HG02759 (cell line): ENCODE results near the gene SDE2.
"Not testable (repeated sequence)": the region's sequence is repeated elsewhere in the genome, so short reads cannot be mapped to it uniquely, and the experiment has no call there.

ENCODE experiments used
- ATAC-seq: cut with Tn5 transposase; IDR thresholded peaks from one replicate; pipeline ENCODE4 v1.9.1; 2021; ENCODE audit warnings: mild to moderate bottlenecking, moderate library complexity; ENCODE audit not compliant: unreplicated experiment

SDE2 gene

GRCh38 chr1:225945564-225945963 is 53.6 kb downstream of the SDE2 start:
- ATAC-seq = no peak

GRCh38 chr1:225944951-225945350 is 54.2 kb downstream of the SDE2 start:
- ATAC-seq = peak; percentile 67

- no peak for ATAC-seq
Measured at GRCh38 chr1:225944387-225944786, 54.8 kb downstream of the SDE2 start.

GRCh38 chr1:225943582-225943981 is 55.6 kb downstream of the SDE2 start:
- ATAC-seq = no peak

DNA sequence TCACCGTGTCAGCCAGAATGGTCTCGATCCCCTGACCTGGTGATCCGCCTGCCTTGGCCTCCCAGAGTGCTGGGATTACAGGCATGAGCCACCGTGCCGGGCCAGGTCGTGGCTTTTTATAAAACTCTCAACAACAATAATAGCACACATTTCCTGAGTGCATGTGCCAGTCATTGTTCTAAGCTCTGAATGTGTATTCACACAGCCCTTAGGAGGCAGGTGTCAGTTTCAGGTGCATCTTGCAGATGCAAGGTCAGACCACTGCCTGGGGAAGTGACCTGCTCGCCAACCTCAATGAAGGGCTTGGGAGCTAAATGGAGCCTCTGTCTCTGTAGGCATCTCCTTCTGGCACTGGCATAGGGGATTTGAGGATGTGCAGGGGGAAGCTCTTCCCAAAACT is 56.6 kb downstream of the SDE2 start:
- peak; percentile 70 for ATAC-seq

DNA sequence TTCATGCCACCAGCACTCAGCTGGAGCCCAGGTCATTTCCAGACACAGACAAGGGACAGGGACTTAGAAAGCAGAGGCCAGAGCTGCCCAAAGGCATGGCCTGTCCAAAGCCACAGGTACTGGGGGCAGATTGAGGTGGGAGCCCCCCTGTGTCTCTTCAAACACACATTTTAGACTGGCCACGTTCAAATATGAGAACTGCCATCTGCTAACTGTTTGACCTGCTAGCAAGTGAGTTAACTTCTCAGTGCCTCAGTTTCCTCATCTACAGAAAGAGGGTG is 57.3 kb downstream of the SDE2 start:
- no peak for ATAC-seq

GRCh38 chr1:225941187-225941941 is 57.8 kb downstream of the SDE2 start, which contains the start of gene LEFTY2:
Gene LEFTY2, minus strand, starts transcription at chr1:225941220. Its CDS starts 80 bp downstream, at chr1:225941140.
- no peak for ATAC-seq

DNA sequence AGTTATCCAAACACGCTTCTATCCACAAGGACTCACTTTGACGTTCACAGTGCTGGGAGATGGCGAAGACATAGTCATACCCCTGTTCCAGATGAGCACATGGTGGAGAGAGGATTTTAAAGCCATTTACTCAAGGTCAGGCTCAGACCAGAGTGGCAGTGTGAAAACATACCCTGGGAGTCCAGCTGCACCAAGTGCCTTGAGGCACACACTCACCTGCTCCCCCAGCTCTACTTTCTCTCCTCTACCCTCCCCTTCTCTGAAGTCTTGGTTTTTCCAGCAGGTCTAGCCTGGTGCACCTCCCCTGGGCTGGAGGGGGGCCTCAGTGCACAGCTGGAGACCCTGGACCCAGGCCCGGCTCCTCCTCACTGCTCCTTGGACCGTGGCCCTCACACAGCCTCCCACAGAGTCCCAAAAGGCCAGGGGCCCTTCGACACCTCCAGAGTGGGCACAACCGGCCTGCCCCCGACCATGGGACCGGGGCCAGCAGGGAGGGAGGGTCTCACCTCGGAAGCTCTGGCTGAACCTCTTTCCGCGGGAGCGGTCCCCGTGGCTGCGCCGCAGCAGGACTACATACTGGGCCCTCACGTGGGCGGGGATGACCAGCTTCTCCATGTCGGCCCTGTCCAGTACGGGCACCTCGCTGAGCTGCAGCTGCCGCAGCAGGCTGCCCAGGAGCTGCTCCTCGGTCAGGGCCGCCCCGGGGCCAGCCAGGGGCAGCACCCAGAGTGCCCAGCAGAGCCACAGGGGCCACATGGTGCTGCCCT is 58.6 kb downstream of the SDE2 start:
- ATAC-seq = no peak

DNA sequence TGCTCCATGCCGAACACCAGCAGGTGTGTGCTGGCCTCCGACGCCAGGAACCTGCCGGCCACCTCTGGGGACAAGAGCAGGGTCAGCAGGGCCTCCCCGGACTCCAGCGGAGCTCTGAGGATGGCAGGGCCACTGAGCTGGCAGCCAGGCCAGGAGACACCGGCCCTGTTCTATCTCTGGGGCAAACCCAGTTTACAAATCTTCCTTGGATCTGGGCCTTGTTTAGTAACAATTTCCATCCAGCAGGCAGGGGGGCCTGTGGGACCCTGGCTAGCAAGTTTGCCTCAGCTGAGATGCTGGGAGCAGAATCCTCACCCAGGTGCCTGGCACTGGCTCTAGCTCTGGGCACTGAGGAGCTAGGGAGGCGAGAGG is 59.2 kb downstream of the SDE2 start:
- not testable (repeated sequence) for ATAC-seq

DNA sequence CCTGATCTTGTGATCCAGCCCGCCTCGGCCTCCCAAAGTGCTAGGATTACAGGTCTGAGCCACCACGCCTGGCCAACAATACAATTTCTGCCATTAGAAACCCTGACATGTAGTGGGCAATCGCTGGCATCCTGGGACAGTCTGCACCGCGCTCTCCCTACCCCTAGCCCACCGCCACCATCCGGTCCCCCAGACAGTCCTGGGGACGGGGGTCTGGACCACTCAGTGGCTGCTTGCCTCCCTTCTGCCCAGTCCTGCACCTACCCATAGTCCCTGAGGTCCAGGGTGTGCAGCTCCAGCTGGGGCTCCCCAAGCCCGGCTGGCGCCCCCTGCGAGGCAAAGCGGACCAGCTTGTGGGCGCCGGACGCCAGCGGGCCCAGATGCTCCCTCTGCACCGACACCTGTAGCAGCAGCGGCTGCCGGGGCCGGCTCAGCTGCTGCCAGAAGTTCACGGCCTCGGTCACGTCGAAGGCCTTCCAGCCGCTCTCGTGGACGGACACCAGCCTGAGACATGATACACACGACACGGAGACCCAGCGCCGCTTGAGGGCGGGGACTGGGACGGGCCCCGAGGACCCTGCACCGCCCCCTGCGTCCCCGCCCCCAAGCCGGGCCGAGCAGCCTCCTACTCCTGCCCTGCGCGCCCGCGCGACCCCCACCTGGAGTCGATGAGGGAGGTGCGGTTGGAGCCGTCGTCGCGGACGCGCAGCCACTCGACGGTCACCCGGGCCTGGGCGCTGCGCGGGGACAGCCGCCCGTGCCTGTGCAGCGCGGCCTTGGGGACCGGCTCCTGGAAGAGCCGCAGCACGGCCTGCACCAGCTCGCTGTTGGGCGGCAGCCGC is 59.8 kb downstream of the SDE2 start:
- not testable (repeated sequence) for ATAC-seq

DNA sequence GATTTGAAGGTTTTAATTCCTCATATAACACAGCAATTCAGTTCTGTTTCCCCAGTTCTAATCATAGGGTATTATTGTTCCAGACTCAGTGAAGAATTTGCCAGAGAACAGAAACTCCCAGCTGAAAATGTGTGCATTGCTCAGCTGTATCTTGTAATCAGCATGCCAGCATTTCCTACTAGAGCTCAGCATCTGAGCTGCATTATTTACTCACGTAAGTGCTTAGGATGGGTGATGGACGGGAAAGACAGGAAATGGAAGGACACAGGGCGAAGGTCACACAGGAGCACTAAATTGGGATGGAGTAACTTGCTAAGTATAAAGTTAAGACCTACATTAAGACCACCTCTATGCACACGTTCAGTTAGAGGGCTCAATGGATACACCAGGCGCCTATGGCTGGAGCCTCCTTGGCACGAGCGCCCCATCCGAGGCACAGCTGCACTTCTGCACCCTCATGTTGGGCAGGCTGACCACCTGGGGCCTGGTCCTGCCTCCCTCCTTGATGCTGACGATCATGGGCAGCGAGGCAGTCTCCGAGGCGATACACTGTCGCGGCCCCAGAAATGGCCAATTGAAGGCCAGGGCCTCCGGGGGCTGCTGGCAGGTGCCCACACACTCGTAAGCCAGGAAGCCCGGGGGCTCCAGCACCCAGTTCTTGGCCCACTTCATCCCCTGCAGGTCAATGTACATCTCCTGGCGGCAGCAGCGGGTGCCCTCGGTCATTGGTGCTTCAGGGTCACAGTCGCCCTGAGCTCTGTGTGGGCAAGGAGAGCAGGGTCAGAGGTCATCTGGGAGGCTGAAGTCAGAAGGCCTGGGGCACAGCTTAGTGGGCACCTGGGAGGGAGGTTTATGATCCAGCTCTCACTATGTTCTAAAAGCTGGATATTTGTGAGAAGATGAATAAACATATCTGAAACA is 61.8 kb downstream of the SDE2 start:
- ATAC-seq = no peak

DNA sequence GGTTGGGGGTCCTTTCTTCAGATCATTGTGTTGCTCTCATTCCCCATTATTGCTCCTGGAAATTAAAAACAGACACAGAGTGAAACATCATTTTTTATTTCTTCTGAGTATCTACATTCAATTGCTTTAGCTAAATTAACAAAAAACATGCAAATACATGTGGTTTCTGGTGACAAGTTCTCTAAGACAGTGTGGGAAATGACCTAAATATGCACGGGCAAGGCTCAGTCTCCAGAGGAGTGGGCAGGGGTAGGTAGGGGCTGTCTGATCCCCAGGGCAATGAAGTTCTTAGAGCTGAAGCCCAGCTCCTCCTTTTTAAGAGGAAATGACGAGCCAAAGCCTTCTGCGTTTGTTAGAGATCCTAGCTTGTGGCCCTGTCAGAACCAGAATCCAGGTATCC is 62.6 kb downstream of the SDE2 start:
- no peak for ATAC-seq

DNA sequence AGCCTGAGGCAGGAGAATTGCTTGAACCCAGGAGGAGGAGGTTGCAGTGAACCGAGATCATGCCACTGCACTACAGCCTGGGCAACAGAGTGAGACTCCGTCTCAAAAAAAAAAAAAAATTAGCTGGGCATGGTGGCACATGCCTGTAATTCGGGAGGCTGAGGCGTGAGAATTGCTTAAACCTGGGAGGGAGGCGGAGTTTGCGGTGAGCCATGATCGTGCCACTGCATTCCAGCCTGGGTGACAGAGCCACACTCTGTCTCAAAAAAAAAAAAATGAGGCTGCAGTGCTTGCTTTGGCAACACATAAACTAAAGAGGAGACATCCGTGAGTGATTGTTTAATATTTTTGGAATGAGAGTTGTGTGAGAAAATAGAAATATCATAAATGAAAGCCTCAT is 63.1 kb downstream of the SDE2 start:
- not testable (repeated sequence) for ATAC-seq

DNA sequence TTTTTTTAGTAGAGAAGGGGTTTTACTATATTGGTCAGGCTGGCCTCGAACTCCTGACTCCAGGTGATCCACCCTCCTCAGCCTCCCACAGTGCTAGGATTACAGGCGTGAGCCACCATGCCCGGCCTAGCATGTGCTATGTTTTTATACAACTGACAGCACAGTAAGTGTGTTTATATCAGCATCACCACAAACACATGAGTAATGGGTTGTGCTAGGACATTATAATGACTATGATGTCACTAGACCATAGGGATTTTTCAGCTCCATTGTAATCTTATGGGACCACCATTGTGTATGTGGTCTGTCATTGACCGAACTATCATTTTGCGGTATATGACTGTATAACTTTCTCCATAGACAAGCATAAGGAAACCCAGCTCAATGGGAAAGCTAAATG is 64.4 kb downstream of the SDE2 start:
- ATAC-seq = no peak

DNA sequence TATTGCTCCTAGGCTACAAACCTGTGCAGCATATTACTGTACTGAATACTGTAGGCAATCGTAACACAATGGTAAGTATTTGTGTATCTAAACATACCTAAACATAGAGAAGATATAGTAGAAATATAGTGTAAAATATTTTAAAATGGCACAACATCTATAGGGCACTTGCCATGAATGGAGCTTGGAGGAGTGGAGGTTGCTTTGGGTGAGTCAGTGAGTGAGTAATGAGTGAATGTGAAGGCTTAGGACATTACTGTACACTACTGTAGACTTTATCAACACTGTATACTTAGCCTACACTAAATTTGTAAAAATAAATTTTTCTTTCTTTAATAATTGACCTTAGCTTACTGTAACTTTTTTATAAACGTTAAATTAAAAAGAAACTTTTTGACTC is 66.1 kb downstream of the SDE2 start:
- no peak for ATAC-seq
